Fibroblast of mammary gland (primary cell): Measurements from ENCODE around the gene SLC6A3.

Experiments used
- DNase-seq: peaks from one replicate; pipeline ENCODE4 v3.0.0-alpha.2; 2010; ENCODE audit warnings: low read depth
- H3K4me3 ChIP-seq: 2 replicates; pipeline ENCODE4 v1.5.1; 2011; ENCODE audit warnings: low read depth, mild to moderate bottlenecking, low read length, moderate library complexity; ENCODE audit not compliant: control insufficient read depth
- CTCF ChIP-seq: conservative IDR thresholded peaks from 2 replicates; pipeline ENCODE4 v1.5.1; 2011; ENCODE audit warnings: low read depth, low read length, inconsistent platforms; ENCODE audit not compliant: control insufficient read depth, insufficient read depth

SLC6A3 gene

DNA sequence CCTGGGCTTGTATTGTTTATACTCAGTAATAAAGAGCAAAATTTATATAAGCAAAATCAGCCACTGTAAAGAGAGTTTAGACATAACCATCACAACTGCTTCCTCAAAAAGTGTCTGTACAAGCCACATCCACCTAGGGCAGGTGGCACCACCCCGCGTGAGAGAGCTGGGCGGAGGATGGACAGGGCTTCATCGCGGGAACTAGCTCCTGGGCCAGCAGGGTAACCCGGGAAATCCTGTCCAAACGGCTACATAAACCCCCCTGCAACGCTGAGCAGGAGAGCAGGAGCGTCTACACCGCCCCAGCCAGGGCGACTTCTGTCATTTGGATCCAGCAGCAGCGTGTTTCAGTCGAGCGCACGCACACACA is 1.3 kb downstream of the SLC6A3 start:
- TF ChIP-seq CTCF, result no peak
- H3K4me3 ChIP-seq, result no peak overlapping the region
- DNase-seq, result no peak

GRCh38 chr5:1443171-1443570 is 2.1 kb downstream of the SLC6A3 start:
- no peak for TF ChIP-seq CTCF
- DNase-seq, result no peak
- H3K4me3 ChIP-seq, result no peak overlapping the region

- DNase-seq, result no peak
- no peak for TF ChIP-seq CTCF
- no peak overlapping the region for H3K4me3 ChIP-seq
These were observed 2.8 kb downstream of the SLC6A3 start for GRCh38 chr5:1442222-1443145.

GRCh38 chr5:1441166-1441865 is 3.9 kb downstream of the SLC6A3 start:
- no peak overlapping the region for H3K4me3 ChIP-seq
- TF ChIP-seq CTCF, result no peak
- no peak for DNase-seq

- DNase-seq, result no peak
- H3K4me3 ChIP-seq, result no peak overlapping the region
- TF ChIP-seq CTCF, result no peak
These were observed 5.1 kb downstream of the SLC6A3 start for GRCh38 chr5:1440098-1440493.

DNA sequence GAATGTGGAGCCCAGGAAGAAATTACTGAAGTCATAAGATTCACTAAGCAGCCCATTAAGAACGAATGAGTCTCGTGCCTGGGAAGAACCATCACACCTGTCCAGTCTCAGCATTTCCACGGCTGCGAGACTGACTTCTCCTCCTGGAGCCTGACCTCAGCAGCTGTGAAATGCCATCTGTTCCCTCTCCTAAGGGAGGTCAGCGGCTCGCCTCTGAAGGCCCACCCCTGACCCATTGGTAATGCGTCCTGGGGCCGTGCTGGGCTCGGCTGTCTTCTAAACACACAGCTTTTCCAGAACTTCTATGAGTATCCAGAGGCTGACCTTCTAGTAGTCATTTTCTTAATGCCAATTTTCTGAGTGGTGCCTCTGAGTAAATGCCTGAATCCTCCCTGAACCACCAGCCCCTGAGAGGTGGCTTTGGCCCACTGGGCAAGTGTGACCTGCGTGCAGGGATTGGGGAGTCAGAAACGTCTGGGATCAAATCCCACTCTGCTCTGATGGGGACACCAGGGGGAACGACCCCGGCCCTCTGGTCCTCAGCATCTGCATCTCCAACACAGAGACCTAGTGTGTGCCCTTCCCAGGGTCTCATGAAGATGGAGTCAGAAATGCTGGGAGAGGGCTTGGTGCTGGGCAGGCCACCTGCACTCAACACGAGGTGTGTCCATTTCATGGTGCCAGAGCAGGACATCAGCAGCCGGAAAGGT is 5.7 kb downstream of the SLC6A3 start:
- TF ChIP-seq CTCF, result no peak
- no peak overlapping the region for H3K4me3 ChIP-seq
- DNase-seq, result no peak
